GM13977 (cell line): ENCODE measurements around the gene SHB.

Source experiments
- DNase-seq: peaks from one replicate; pipeline ENCODE4 v3.0.0; 2012; ENCODE audit warnings: low spot score
- in situ Hi-C: fragments of 300-500 bp; cut with MboI; formaldehyde crosslinking; loops from one replicate; pipeline ENCODE4 v1.12.0; 2022; ENCODE audit warnings: low sequenced_read_pairs, low pct_unique_long_range_greater_than_20kb, mixed read lengths, inconsistent platforms; ENCODE audit not compliant: unreplicated experiment
- TF ChIP-seq, protein P1 (sequence below): IDR thresholded peaks from 2 replicates; pipeline ENCODE4 v1.5.1; 2012; ENCODE audit warnings: mild to moderate bottlenecking, control low read depth; ENCODE audit not compliant: insufficient read depth; ENCODE audit errors: extremely low read depth, missing control alignments

SHB gene

GRCh38 chr9:38031594-38031993 is 37.4 kb downstream of the SHB start:
- TF ChIP-seq, protein P1, sequence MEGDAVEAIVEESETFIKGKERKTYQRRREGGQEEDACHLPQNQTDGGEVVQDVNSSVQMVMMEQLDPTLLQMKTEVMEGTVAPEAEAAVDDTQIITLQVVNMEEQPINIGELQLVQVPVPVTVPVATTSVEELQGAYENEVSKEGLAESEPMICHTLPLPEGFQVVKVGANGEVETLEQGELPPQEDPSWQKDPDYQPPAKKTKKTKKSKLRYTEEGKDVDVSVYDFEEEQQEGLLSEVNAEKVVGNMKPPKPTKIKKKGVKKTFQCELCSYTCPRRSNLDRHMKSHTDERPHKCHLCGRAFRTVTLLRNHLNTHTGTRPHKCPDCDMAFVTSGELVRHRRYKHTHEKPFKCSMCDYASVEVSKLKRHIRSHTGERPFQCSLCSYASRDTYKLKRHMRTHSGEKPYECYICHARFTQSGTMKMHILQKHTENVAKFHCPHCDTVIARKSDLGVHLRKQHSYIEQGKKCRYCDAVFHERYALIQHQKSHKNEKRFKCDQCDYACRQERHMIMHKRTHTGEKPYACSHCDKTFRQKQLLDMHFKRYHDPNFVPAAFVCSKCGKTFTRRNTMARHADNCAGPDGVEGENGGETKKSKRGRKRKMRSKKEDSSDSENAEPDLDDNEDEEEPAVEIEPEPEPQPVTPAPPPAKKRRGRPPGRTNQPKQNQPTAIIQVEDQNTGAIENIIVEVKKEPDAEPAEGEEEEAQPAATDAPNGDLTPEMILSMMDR = no peak
- in situ Hi-C loops = no loop called here
- no peak for DNase-seq

DNA sequence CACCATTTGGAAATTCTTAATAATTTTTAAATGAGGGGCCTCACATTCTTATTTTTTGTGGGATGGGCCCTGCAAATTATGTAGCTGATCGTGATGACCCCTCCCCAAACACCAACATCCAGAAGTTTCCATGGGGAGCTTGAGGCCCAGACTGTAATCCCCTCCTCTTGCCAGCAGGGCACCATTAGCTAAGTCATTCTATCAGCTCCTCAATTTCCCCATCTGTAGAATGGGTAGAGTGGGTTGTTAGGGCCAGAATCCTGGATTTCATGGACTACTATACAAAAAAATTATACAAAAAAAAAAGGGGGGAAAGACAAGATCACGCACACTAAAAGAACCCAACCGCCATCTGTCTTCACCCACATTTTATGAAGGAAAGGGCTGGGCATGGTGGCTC is 38.4 kb downstream of the SHB start:
- no peak for DNase-seq
- in situ Hi-C loops = no loop called here
- TF ChIP-seq, protein P1 = no peak

DNA sequence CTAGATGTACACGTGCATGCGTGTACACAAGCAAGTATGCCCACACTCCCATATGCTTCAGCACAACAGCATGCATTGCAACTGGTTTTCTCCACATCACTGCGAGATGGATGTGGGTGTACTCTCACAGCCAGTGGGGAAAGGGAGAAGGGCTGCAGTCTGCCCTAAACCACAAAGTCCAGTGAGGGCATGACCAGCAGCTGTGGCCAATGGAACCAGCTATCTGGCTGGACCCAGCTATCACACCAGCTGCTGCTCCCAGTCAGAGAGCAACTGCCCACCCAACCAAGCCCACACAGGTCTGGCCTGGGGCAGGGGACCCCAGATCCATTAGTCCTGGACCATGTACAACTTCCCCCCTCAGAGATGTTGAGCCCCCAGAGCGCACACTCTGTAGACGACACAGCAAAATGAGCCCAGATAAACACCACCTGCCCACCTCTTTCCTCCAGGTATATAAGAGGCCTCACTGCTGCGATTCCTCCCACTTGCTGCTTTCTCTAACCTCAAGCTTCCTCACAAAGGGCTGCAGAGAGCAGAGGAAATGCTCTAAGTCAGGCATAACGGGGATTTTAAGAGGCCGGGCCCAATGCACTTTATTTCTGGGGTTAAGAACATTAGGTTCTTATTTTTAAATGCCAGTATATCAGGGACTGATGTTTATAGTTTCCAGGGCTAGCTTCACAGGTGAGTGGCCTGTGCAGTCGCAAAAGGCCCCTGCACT is 39.0 kb downstream of the SHB start:
- TF ChIP-seq, protein P1 = no peak
- DNase-seq = no peak
- in situ Hi-C loops = no loop called here

DNA sequence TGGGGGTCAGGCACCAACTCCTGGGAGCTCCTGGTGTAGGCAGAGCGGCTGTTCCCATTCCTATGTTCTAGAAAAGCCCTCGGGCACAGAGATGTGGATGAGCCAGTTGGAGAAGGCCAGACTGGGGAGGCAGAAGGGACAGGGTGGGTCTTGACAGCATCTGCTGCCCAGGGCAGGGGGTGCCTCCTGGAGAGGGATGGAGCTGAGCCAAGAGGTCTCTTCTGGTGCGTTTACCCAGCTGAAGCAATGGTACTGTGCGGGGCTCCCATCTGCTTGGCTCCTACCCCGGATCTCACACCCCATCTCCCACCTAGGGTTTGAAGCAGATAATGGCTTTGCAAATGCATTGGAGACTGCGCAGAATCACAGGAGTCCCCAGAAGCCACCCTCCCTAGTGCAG is 41.3 kb downstream of the SHB start:
- TF ChIP-seq, protein P1 = no peak
- DNase-seq = no peak
- in situ Hi-C loops = no loop called here

DNA sequence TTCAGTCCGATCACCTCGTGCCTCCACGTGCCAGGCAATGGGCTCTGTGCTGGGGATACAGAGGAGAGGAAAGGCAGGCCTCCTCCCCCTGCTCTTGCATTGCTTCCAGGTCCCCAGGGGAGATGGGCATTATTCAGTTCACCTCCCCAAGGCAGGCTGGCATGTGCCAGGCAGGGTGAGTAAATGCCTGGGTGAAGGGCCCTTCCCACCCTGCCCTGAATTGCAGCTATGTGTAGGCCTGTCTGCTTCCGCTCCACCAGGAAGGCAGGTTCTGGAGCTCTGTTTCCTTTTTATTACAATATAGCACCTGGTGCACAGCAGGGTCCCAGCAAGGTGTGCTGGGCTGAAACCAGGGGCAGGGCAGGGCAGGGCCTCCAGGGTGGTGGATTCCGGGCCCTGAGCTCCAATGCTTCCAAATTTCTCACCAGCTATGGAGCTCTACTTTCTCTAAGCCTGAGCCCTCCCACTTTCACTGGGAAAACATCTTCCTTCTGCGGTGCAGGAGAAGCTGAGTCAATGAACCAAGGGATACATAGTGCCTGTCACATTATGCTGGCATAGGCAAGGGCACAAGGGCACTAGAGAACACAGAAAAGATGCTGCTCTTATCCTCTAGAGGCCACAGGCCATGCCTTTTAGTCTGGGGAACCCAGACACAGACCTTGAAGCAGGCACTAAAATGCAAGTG is 42.0 kb downstream of the SHB start:
- in situ Hi-C loops = no loop called here
- TF ChIP-seq, protein P1 = no peak
- no peak for DNase-seq

DNA sequence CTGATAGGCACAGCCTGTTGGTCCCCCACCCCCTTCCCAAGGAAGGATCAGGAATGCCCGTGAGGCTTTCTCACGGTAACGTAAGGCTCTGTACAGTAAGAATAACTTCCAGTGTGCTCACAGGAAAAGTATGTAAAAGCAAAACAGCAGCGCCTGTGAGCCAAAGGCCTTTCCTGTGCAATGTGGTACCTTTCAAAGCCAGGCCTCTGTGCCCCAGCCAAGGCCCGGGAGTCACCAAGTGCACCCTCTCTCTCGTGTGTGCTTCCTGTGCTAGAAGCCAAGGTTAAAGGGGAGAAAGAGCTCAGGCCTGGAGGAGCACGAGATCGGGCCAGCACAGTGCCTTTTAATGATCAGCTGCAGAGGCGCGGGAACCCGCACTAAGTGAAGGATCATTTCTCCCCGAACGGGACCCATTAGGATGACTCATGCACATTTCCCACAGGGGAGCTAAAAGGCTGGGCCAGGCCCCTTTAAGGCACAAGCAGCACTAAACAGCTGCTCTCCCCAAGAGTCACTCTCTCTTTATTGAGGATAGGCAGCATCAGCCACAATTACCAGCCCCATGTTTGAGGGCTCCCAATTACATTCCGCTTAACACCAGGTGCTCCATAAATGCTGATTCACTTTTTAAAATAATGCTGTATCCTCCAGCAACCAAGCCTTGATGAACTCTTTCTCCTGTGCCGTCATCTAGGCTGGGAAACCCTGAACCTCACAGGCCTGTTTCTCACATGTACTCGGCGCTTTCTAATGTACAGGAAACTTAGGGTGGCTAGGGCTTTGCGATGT is 42.8 kb downstream of the SHB start:
- TF ChIP-seq, protein P1 = no peak
- in situ Hi-C loops = no loop called here

More for the DNA sequence above, 42.8 kb downstream of the SHB start:
- no peak for DNase-seq
